Measurements from ENCODE around the gene POM121C.
"Not testable (repeated sequence)": the region's sequence is repeated elsewhere in the genome, so short reads cannot be mapped to it uniquely, and the experiment has no call there.

POM121C gene

GRCh38 chr7:75439000-75439399 lies 47.1 kb downstream of the POM121C start:
- DNase-seq (ENCODE audit: extremely low read depth in 1 of 2, low read depth in 1 of 2), result not testable (repeated sequence)

- DNase-seq (ENCODE audit: extremely low read depth in 1 of 2, low read depth in 1 of 2), result not testable (repeated sequence)
These were observed 62.6 kb downstream of the POM121C start for GRCh38 chr7:75423481-75423880.

- DNase-seq (ENCODE audit: extremely low read depth in 1 of 2, low read depth in 1 of 2), result not testable (repeated sequence)
These were observed 64.0 kb downstream of the POM121C start for GRCh38 chr7:75421798-75422710.

- DNase-seq (ENCODE audit: extremely low read depth in 1 of 2, low read depth in 1 of 2), result not testable (repeated sequence)
These were observed 65.9 kb downstream of the POM121C start for GRCh38 chr7:75420152-75420551.

GRCh38 chr7:75419693-75420092 lies 66.4 kb downstream of the POM121C start:
- not testable (repeated sequence) for DNase-seq (ENCODE audit: extremely low read depth in 1 of 2, low read depth in 1 of 2)

GRCh38 chr7:75419210-75419609 lies 66.9 kb downstream of the POM121C start:
- not testable (repeated sequence) for DNase-seq (ENCODE audit: extremely low read depth in 1 of 2, low read depth in 1 of 2)

- not testable (repeated sequence) for DNase-seq (ENCODE audit: extremely low read depth in 1 of 2, low read depth in 1 of 2)
These were observed 67.7 kb downstream of the POM121C start for GRCh38 chr7:75418292-75418858.

- DNase-seq (ENCODE audit: extremely low read depth in 1 of 2, low read depth in 1 of 2), result not testable (repeated sequence)
These were observed 69.3 kb downstream of the POM121C start for GRCh38 chr7:75416787-75417186.

- DNase-seq (ENCODE audit: extremely low read depth in 1 of 2, low read depth in 1 of 2), result not testable (repeated sequence)
These were observed 70.2 kb downstream of the POM121C start for GRCh38 chr7:75415829-75416373.

- DNase-seq (ENCODE audit: extremely low read depth in 1 of 2, low read depth in 1 of 2), result not testable (repeated sequence)
These were observed 70.7 kb downstream of the POM121C start for GRCh38 chr7:75415428-75415817.

GRCh38 chr7:75414708-75415427 lies 71.2 kb downstream of the POM121C start:
- DNase-seq (ENCODE audit: extremely low read depth in 1 of 2, low read depth in 1 of 2), result not testable (repeated sequence)

- not testable (repeated sequence) for DNase-seq (ENCODE audit: extremely low read depth in 1 of 2, low read depth in 1 of 2)
These were observed 71.9 kb downstream of the POM121C start for GRCh38 chr7:75414204-75414603.

GRCh38 chr7:75410823-75411173 lies 75.3 kb downstream of the POM121C start:
- DNase-seq (ENCODE audit: extremely low read depth in 1 of 2, low read depth in 1 of 2), result not testable (repeated sequence)

GRCh38 chr7:75409880-75410822 lies 75.9 kb downstream of the POM121C start:
- not testable (repeated sequence) for DNase-seq (ENCODE audit: extremely low read depth in 1 of 2, low read depth in 1 of 2)

- DNase-seq (ENCODE audit: extremely low read depth in 1 of 2, low read depth in 1 of 2), result not testable (repeated sequence)
These were observed 81.4 kb downstream of the POM121C start for GRCh38 chr7:75404663-75405062.

GRCh38 chr7:75403455-75404443 lies 82.3 kb downstream of the POM121C start:
- DNase-seq (ENCODE audit: extremely low read depth in 1 of 2, low read depth in 1 of 2), result not testable (repeated sequence)

GRCh38 chr7:75400575-75400974 lies 85.5 kb downstream of the POM121C start:
- DNase-seq (ENCODE audit: extremely low read depth in 1 of 2, low read depth in 1 of 2), result not testable (repeated sequence)

- DNase-seq (ENCODE audit: extremely low read depth in 1 of 2, low read depth in 1 of 2), result not testable (repeated sequence)
These were observed 87.1 kb downstream of the POM121C start for GRCh38 chr7:75398771-75399700.
